GM18861 (cell line): Measurements from ENCODE around the gene CDK13.
"Not testable (repeated sequence)": the region's sequence is repeated elsewhere in the genome, so short reads cannot be mapped to it uniquely, and the experiment has no call there.

Experiments used
- ATAC-seq: cut with Tn5 transposase; IDR thresholded peaks from one replicate; pipeline ENCODE4 v1.9.1; 2021; ENCODE audit not compliant: unreplicated experiment

Gene CDK13

GRCh38 chr7:40095695-40096327 lies 145.8 kb downstream of the CDK13 start:
- ATAC-seq = no peak

- ATAC-seq = no peak
Measured at GRCh38 chr7:40097728-40098127, 147.7 kb downstream of the CDK13 start.

- no peak for ATAC-seq
Measured at GRCh38 chr7:40098810-40099209, 148.8 kb downstream of the CDK13 start.

- ATAC-seq = no peak
Measured at GRCh38 chr7:40099837-40100236, 149.8 kb downstream of the CDK13 start.

- ATAC-seq = no peak
Measured at GRCh38 chr7:40101201-40101600, 151.1 kb downstream of the CDK13 start.

- no peak for ATAC-seq
Measured at GRCh38 chr7:40102897-40103296, 152.8 kb downstream of the CDK13 start.

- no peak for ATAC-seq
Measured at GRCh38 chr7:40105879-40106473, 155.9 kb downstream of the CDK13 start.

- ATAC-seq = no peak
Measured at GRCh38 chr7:40115936-40116335, 165.9 kb downstream of the CDK13 start.

GRCh38 chr7:40117199-40117598 lies 167.1 kb downstream of the CDK13 start:
- ATAC-seq = not testable (repeated sequence)

- ATAC-seq = not testable (repeated sequence)
Measured at GRCh38 chr7:40118201-40118600, 168.1 kb downstream of the CDK13 start.

GRCh38 chr7:40120020-40120419 lies 170.0 kb downstream of the CDK13 start:
- ATAC-seq = no peak

GRCh38 chr7:40122100-40122939 lies 172.3 kb downstream of the CDK13 start:
- ATAC-seq = not testable (repeated sequence)

- no peak for ATAC-seq
Measured at GRCh38 chr7:40122940-40123254, 172.8 kb downstream of the CDK13 start.

- no peak for ATAC-seq
Measured at GRCh38 chr7:40133561-40134427, 183.7 kb downstream of the CDK13 start.

- peak; percentile 85 for ATAC-seq
Measured at GRCh38 chr7:40134428-40135316, 184.6 kb downstream of the CDK13 start, which contains the start of the genes MPLKIP and SUGCT. MPLKIP (minus strand) TSS chr7:40134622; CDS start chr7:40134567, 55 bp downstream. SUGCT (plus strand) TSS chr7:40135005.

- no peak for ATAC-seq
Measured at GRCh38 chr7:40135317-40135610, 185.2 kb downstream of the CDK13 start.

- ATAC-seq = no peak
Measured at GRCh38 chr7:40137563-40137962, 187.5 kb downstream of the CDK13 start.

GRCh38 chr7:40138973-40139372 lies 188.9 kb downstream of the CDK13 start:
- ATAC-seq = no peak

- ATAC-seq = not testable (repeated sequence)
Measured at GRCh38 chr7:40139891-40140290, 189.8 kb downstream of the CDK13 start.

- ATAC-seq = not testable (repeated sequence)
Measured at GRCh38 chr7:40141916-40142315, 191.9 kb downstream of the CDK13 start.
